Astrocyte of the spinal cord (primary cell): Measurements from ENCODE around the gene RETN.

ENCODE experiments used
- DNase-seq: peaks from one replicate; pipeline ENCODE4 v3.0.0; 2011; ENCODE audit warnings: low read depth, low spot score
- H3K4me3 ChIP-seq: 2 replicates; pipeline ENCODE4 v1.5.1; 2011; ENCODE audit warnings: low read depth, mild to moderate bottlenecking, low read length, moderate library complexity
- CTCF ChIP-seq: IDR thresholded peaks from 2 replicates; pipeline ENCODE4 v1.5.1; 2012; ENCODE audit warnings: low read depth, mild to moderate bottlenecking, low read length, inconsistent platforms
- in situ Hi-C: cut with HindIII; loops from 2 replicates; pipeline ENCODE4 v1.10.0; 2017; ENCODE audit warnings: low sequenced_read_pairs

Gene RETN

GRCh38 chr19:7668842-7669241 lies at the start of gene RETN:
Gene RETN (plus strand): TSS chr19:7669049. CDS start chr19:7669327, 278 bp downstream.
- H3K4me3 ChIP-seq = no peak within 1 kb of the TSS
- in situ Hi-C loops = no loop called here
- TF ChIP-seq CTCF = no peak
- no peak for DNase-seq

- TF ChIP-seq CTCF = no peak
- in situ Hi-C loops = no loop called here
These were observed 49.0 kb upstream of the RETN start for GRCh38 chr19:7619671-7620441.

GRCh38 chr19:7620442-7621412 lies 48.1 kb upstream of the RETN start:
- in situ Hi-C loops = no loop called here
- no peak for TF ChIP-seq CTCF

More at GRCh38 chr19:7619671-7620441, 49.0 kb upstream of the RETN start:
- no peak overlapping the region for H3K4me3 ChIP-seq
- DNase-seq = no peak

GRCh38 chr19:7622933-7623685 lies 45.7 kb upstream of the RETN start:
- in situ Hi-C loops = no loop called here
- no peak overlapping the region for H3K4me3 ChIP-seq
- DNase-seq = no peak
- TF ChIP-seq CTCF = no peak

More at GRCh38 chr19:7620442-7621412, 48.1 kb upstream of the RETN start:
- H3K4me3 ChIP-seq = no peak overlapping the region
- DNase-seq = no peak

GRCh38 chr19:7623725-7624603 lies 44.9 kb upstream of the RETN start:
- in situ Hi-C loops = no loop called here
- TF ChIP-seq CTCF = no peak
- DNase-seq = no peak
- no peak overlapping the region for H3K4me3 ChIP-seq
